GM12872 (cell line): ENCODE data around the gene SLC9A4.

ENCODE experiments used
- TF ChIP-seq, protein P1 (sequence below): IDR thresholded peaks from 3 replicates; pipeline ENCODE4 v1.5.1; 2011; ENCODE audit warnings: low read depth, mild to moderate bottlenecking, low read length, moderate library complexity; ENCODE audit not compliant: insufficient read depth

SLC9A4 gene

DNA sequence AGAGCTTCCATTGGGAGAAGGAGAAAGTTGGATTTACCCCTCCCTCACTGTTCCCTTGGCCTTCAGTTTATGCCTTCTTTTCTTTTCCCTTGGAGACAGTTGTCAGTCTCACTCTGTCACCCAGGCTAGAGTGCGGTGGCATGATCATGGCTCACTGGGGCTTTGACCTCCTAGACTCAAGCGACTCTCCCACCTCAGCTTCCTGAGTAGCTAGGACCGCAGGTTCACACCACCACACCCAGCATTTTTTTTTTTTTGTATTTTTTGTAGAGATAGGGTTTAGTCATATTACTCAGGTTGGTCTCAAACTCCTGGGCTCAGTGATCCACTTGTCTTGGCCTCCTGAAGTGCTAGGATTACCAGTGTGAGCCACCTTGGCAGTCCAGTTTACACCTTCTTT is 49.9 kb downstream of the SLC9A4 start:
- TF ChIP-seq, protein P1, sequence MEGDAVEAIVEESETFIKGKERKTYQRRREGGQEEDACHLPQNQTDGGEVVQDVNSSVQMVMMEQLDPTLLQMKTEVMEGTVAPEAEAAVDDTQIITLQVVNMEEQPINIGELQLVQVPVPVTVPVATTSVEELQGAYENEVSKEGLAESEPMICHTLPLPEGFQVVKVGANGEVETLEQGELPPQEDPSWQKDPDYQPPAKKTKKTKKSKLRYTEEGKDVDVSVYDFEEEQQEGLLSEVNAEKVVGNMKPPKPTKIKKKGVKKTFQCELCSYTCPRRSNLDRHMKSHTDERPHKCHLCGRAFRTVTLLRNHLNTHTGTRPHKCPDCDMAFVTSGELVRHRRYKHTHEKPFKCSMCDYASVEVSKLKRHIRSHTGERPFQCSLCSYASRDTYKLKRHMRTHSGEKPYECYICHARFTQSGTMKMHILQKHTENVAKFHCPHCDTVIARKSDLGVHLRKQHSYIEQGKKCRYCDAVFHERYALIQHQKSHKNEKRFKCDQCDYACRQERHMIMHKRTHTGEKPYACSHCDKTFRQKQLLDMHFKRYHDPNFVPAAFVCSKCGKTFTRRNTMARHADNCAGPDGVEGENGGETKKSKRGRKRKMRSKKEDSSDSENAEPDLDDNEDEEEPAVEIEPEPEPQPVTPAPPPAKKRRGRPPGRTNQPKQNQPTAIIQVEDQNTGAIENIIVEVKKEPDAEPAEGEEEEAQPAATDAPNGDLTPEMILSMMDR: no peak

DNA sequence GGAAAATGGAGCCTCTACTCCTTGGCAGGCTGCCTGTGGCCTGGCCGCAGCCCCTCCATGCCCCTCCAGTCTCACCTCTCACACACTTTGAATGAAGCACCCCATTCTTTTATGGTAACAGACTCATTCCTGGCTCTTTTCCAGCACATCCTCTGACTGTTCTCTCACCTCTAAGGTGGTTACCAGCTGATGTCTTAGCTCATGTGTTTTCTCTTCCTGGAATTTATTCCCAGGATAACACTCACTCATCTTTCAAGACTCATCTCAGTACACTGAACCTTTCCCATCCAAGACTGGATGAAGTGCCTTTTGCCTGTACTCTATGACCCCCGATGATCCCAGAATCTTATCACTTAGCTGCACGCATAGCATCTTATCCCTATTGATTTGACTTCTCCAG is 50.6 kb downstream of the SLC9A4 start:
- TF ChIP-seq, protein P1: no peak

DNA sequence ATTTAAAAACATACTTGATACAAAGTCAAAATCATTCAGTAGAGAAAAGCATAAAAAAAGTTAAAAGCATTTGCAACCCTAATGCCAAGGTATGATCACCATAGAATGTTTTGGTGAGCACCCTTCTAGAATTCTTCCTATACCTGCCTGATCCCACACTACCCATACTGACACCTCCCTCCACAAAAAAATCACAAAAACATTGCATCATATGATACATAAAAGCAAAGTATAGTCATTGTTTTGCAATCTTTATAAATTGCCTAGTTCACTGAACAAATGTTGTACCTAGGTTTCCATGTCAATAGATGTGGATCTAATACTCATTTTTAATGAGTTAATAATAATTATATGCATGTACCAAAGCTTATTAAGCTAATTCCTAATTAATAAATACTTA is 54.1 kb downstream of the SLC9A4 start:
- TF ChIP-seq, protein P1: no peak

DNA sequence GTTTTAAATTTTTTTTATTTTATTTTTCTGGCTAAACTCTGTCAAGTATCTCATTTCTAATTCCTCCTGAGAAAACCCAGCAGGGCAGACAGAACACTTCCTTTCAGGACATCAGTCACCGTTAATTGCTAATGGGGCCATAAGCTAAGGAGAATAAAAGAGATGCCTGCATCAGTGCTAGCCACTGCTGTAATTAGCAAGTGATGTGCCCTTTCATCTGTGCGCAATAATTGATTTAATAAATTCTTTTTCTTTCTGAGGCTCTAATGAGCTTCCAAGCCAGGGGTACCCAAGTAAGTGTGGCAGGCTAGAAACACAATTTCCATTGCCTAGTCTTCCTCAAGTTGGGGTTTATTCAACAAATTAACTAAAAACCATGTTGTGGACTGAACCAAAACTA is 65.5 kb downstream of the SLC9A4 start:
- TF ChIP-seq, protein P1: no peak

DNA sequence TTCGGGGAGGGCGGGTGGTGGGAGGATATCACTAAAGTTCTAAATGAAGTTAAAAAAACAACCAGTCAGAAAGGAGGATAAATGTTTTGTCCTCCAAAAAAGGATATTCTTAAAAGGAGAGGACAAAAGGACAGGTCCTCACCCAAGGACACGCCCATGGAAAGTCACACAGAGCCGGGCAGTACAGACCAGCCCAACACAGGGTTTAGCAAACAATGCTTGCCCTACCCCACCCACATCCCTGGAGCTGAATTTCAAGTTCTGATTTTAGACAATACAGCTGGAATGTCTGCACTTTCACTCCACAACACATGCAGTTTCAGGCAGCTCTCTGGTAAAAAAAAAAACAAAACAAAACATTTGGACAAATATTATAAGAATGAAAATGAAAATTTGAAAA is 67.9 kb downstream of the SLC9A4 start:
- TF ChIP-seq, protein P1: no peak

DNA sequence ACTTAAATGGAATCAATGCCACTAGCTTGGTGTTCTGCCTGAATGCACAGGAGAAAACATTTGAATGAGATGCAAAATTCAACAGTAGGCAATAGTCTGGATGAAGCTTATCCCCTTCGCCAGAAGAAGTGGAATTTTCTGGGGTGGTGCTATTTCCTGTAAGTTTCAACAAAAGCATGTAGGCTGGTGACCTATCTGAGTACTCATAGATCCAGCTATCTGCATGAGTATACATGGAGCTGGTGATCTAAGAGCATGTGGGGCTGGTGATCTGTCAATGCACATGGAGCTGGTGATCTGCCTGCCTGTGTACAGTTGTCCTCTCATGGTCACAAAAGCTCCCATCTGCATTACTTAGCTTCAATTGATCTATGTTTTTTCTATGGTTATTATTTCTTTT is 71.2 kb downstream of the SLC9A4 start:
- TF ChIP-seq, protein P1: no peak

DNA sequence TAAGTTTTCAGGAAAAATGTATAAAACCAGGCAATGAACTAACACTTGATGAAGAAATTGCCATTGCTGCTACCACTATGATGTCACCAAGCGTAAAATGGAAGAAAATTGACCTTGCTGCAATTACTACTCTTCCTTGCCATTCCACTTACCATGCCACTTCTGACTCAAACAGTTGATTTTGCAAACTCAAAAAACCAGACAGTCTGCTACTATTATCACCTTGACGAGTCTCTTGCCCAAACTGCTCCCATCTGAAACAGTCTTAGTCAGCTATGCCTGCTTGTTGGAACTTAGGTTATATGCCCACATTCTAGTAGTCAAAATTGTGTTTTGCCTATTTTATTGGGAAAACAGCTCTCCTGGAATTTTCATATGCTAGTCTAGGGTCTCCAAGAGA is 74.4 kb downstream of the SLC9A4 start:
- TF ChIP-seq, protein P1: no peak

DNA sequence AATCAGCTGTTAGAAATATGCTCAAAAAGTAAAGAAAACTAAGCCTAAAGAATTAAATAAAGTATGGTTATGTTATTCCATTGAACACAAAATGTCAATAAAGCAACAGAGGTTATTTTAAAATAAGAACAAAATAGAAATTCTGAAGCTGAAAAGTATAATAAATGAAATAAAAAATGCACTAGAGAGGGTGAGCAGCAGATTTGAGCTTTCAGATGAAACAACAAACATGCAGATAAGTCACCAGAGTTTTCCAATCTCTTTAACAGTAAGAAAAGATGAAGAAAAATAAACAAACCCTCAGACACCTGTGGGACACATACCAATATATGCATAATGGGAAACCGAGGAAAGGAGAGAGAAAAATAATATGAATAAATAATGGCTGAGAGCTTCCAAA is 76.0 kb downstream of the SLC9A4 start:
- TF ChIP-seq, protein P1: no peak
